ENCODE data around the gene HHLA2. TPM values are rescaled to one million over a fixed set of nuclear protein-coding genes. Genes with fewer than 3 reads are reported as not detected.
A peak's percentile ranks its signal among the peaks of the same experiment; 100 is the strongest.

HHLA2 gene
- total RNA-seq, 1 donor from 2014 or later, result 0.26 TPM

GRCh38 chr3:108315767-108316301 is 19.5 kb downstream of the HHLA2 start:
- intact Hi-C loops (cut with DNase I), result no loop called here
- ATAC-seq (no peak), DNase-seq (no peak)
- H3K4me1 ChIP-seq, result no peaks in the 10 kb centered on the region
- TF ChIP-seq CTCF (IDR thresholded peaks at IDR 0.05), result no peak
- H3K27me3 ChIP-seq, result no peaks in the 10 kb centered on the region
- no peak overlapping the region for H3K4me3 ChIP-seq
- no peaks in the 10 kb centered on the region for H3K36me3 ChIP-seq
- no peaks in the 10 kb centered on the region for H3K9me3 ChIP-seq
- no peak overlapping the region for H3K27ac ChIP-seq

- ATAC-seq, result peak; percentile 78
- TF ChIP-seq CTCF (IDR thresholded peaks at IDR 0.05), result no peak
Observed at GRCh38 chr3:108319428-108320082, 23.2 kb downstream of the HHLA2 start.

GRCh38 chr3:108320746-108321350 is 24.5 kb downstream of the HHLA2 start:
- Histone ChIP-seq H3K36me3 (no peaks in the 10 kb centered on the region), H3K27ac (no peak overlapping the region), H3K4me1 (no peaks in the 10 kb centered on the region), H3K4me3 (no peak overlapping the region), H3K27me3 (no peaks in the 10 kb centered on the region), H3K9me3 (no peaks in the 10 kb centered on the region)
- no peak for TF ChIP-seq CTCF (IDR thresholded peaks at IDR 0.05)
- ATAC-seq (no peak), DNase-seq (no peak)
- intact Hi-C loops (cut with DNase I), result no loop called here

More at GRCh38 chr3:108319428-108320082, 23.2 kb downstream of the HHLA2 start:
- no peak overlapping the region for H3K27ac ChIP-seq
- H3K4me1 ChIP-seq, result no peaks in the 10 kb centered on the region
- H3K9me3 ChIP-seq, result no peaks in the 10 kb centered on the region
- no peak overlapping the region for H3K4me3 ChIP-seq
- DNase-seq, result no peak
- H3K27me3 ChIP-seq, result no peaks in the 10 kb centered on the region
- intact Hi-C loops (cut with DNase I), result no loop called here
- H3K36me3 ChIP-seq, result no peaks in the 10 kb centered on the region

GRCh38 chr3:108322352-108322751 is 26.0 kb downstream of the HHLA2 start:
- intact Hi-C loops (cut with DNase I), result no loop called here
- DNase-seq, result no peak

GRCh38 chr3:108324177-108324576 is 27.8 kb downstream of the HHLA2 start:
- no peak overlapping the region for H3K27ac ChIP-seq
- no peaks in the 10 kb centered on the region for H3K9me3 ChIP-seq
- no peak for DNase-seq
- intact Hi-C loops (cut with DNase I), result no loop called here
- H3K4me1 ChIP-seq, result no peaks in the 10 kb centered on the region
- no peak for ATAC-seq
- H3K27me3 ChIP-seq, result no peaks in the 10 kb centered on the region
- H3K36me3 ChIP-seq, result no peaks in the 10 kb centered on the region
- no peak overlapping the region for H3K4me3 ChIP-seq
- no peak for TF ChIP-seq CTCF (IDR thresholded peaks at IDR 0.05)

More at GRCh38 chr3:108322352-108322751, 26.0 kb downstream of the HHLA2 start:
- Histone ChIP-seq H3K27ac (no peak overlapping the region), H3K9me3 (no peaks in the 10 kb centered on the region), H3K4me3 (no peak overlapping the region), H3K4me1 (no peaks in the 10 kb centered on the region), H3K27me3 (no peaks in the 10 kb centered on the region), H3K36me3 (no peaks in the 10 kb centered on the region)
- no peak for TF ChIP-seq CTCF (IDR thresholded peaks at IDR 0.05)
- no peak for ATAC-seq
